ENCODE results near the gene SYMPK. TPM values are rescaled to one million over a fixed set of nuclear protein-coding genes. Genes with fewer than 3 reads are reported as not detected.

The SYMPK gene
- total RNA-seq, 1 donor from 2014 or later, result 115 TPM

DNA sequence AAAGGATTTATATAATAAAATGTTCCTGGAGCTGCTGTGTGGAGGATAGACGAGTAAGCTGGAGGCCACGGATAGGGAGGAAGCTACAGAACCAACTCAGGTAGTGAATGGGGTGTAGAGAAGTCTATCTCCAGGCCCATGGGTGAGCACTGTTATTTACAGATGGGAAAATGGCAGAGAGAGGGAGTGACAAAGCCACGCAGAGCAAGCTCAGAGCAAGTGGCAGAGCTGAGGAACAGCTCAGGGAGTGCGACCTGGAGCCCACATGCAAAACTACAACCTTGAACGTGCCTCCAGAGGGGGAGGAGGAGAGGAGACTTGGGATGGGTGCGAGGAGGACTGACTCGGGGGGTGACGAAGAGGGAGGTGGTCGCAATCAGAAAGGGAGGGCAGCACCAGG is 34.4 kb downstream of the SYMPK start:
- Mint-ChIP-seq H3K9me3 (no peaks in the 10 kb centered on the region), H3K27me3 (ENCODE audit: low read depth) (no peaks in the 10 kb centered on the region), H3K27ac (ENCODE audit: unreplicated experiment) (peak overlapping the region; percentile 50), H3K4me3 (no peak overlapping the region), H3K4me1 (no peaks in the 10 kb centered on the region), H3K36me3 (ENCODE audit: low read depth) (peaks cover 19% of the 10 kb centered on the region)
- TF ChIP-seq, protein P1, sequence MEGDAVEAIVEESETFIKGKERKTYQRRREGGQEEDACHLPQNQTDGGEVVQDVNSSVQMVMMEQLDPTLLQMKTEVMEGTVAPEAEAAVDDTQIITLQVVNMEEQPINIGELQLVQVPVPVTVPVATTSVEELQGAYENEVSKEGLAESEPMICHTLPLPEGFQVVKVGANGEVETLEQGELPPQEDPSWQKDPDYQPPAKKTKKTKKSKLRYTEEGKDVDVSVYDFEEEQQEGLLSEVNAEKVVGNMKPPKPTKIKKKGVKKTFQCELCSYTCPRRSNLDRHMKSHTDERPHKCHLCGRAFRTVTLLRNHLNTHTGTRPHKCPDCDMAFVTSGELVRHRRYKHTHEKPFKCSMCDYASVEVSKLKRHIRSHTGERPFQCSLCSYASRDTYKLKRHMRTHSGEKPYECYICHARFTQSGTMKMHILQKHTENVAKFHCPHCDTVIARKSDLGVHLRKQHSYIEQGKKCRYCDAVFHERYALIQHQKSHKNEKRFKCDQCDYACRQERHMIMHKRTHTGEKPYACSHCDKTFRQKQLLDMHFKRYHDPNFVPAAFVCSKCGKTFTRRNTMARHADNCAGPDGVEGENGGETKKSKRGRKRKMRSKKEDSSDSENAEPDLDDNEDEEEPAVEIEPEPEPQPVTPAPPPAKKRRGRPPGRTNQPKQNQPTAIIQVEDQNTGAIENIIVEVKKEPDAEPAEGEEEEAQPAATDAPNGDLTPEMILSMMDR (conservative IDR thresholded peaks at IDR 0.05), result no peak
- no peak for DNase-seq (ENCODE audit: low read depth, low spot score)

DNA sequence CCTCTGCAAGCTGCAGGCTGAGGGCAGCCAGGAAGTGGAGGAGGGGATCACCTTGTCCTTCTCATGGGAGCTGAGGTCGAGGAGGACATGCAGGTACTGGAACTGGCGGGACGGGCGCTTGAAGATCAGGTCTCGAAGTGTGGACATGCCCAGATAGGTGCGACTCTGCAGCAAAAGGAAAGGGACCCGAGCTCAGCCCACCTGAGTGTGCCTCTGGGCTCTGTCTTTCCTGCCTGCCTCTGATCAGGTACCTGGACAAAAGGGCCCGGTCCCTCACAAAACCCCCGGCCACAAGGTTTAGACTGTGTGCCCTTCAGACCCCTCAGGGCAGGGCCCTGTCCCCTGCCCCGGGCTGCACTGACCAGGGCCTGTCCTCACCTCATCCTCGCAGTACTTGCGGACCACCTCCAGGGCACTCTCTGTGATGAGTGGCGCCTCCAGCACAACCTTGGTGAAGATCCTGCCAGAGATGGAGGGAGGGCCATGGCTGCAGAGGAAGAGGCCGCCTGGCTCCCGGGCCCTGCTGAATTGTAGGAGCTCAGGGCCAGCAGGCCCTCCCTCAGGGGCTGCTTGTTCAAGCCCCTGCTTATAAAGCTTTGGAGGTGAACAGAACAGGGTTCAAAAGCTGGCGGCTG is 35.4 kb downstream of the SYMPK start:
- Mint-ChIP-seq H3K4me1 (no peaks in the 10 kb centered on the region), H3K27me3 (ENCODE audit: low read depth) (no peaks in the 10 kb centered on the region), H3K36me3 (ENCODE audit: low read depth) (peaks cover 19% of the 10 kb centered on the region), H3K9me3 (no peaks in the 10 kb centered on the region), H3K4me3 (no peak overlapping the region), H3K27ac (ENCODE audit: unreplicated experiment) (no peak overlapping the region)
- TF ChIP-seq, protein P1 (conservative IDR thresholded peaks at IDR 0.05), result no peak
- no peak for DNase-seq (ENCODE audit: low read depth, low spot score)

- no peaks in the 10 kb centered on the region for H3K9me3 Mint-ChIP-seq
Measured at GRCh38 chr19:45826934-45827333, 36.0 kb downstream of the SYMPK start.

GRCh38 chr19:45825917-45826893 is 36.7 kb downstream of the SYMPK start:
- DNase-seq (ENCODE audit: low read depth, low spot score), result no peak
- no peaks in the 10 kb centered on the region for H3K4me1 Mint-ChIP-seq
- H3K9me3 Mint-ChIP-seq, result no peaks in the 10 kb centered on the region
- H3K4me3 Mint-ChIP-seq, result peak overlapping the region; percentile 23
- peaks cover 16% of the 10 kb centered on the region for H3K36me3 Mint-ChIP-seq (ENCODE audit: low read depth)
- TF ChIP-seq, protein P1 (conservative IDR thresholded peaks at IDR 0.05), result no peak
- H3K27me3 Mint-ChIP-seq (ENCODE audit: low read depth), result no peaks in the 10 kb centered on the region
- H3K27ac Mint-ChIP-seq (ENCODE audit: unreplicated experiment), result no peak overlapping the region

More at GRCh38 chr19:45826934-45827333, 36.0 kb downstream of the SYMPK start:
- no peak overlapping the region for H3K27ac Mint-ChIP-seq (ENCODE audit: unreplicated experiment)
- TF ChIP-seq, protein P1 (conservative IDR thresholded peaks at IDR 0.05), result no peak
- H3K4me1 Mint-ChIP-seq, result no peaks in the 10 kb centered on the region
- no peak overlapping the region for H3K4me3 Mint-ChIP-seq
- no peak for DNase-seq (ENCODE audit: low read depth, low spot score)
- no peaks in the 10 kb centered on the region for H3K27me3 Mint-ChIP-seq (ENCODE audit: low read depth)
- peaks cover 19% of the 10 kb centered on the region for H3K36me3 Mint-ChIP-seq (ENCODE audit: low read depth)

- TF ChIP-seq, protein P1 (conservative IDR thresholded peaks at IDR 0.05), result no peak
- Mint-ChIP-seq H3K9me3 (no peaks in the 10 kb centered on the region), H3K36me3 (ENCODE audit: low read depth) (peaks cover 17% of the 10 kb centered on the region), H3K4me3 (no peak overlapping the region), H3K4me1 (peaks cover 1% of the 10 kb centered on the region), H3K27ac (ENCODE audit: unreplicated experiment) (no peak overlapping the region), H3K27me3 (ENCODE audit: low read depth) (no peaks in the 10 kb centered on the region)
- DNase-seq (ENCODE audit: low read depth, low spot score), result no peak
Measured at GRCh38 chr19:45825263-45825605, 37.7 kb downstream of the SYMPK start.
